ENCODE data around the gene STXBP5L.

GRCh38 chr3:120894316-120895057 lies 13.5 kb upstream of the STXBP5L start:
- TF ChIP-seq POLR2A (IDR thresholded peaks at IDR 0.05; ENCODE audit: low read depth, low read length) (no peak), CTCF (conservative IDR thresholded peaks at IDR 0.05; ENCODE audit: low read depth, low read length) (no peak), MAZ (IDR thresholded peaks at IDR 0.05; ENCODE audit: borderline replicate concordance, low read depth, low read length) (no peak), MXI1 (IDR thresholded peaks at IDR 0.05; ENCODE audit: borderline replicate concordance, low read depth, low read length) (no peak)
